Stimulated activated CD4-positive, alpha-beta T cell treated with anti-CD3 and anti-CD28 coated beads, TNF-alpha, amount 100 ng/mL, for 48 hours (primary cell): ENCODE data around the gene ZNRF2.

Source experiments
- DNase-seq, 3 donors: peaks; one replicate each; pipeline ENCODE4 v3.0.0-alpha.2; 2020; ENCODE audit warnings: low read depth in 3 of 3

The ZNRF2 gene

DNA sequence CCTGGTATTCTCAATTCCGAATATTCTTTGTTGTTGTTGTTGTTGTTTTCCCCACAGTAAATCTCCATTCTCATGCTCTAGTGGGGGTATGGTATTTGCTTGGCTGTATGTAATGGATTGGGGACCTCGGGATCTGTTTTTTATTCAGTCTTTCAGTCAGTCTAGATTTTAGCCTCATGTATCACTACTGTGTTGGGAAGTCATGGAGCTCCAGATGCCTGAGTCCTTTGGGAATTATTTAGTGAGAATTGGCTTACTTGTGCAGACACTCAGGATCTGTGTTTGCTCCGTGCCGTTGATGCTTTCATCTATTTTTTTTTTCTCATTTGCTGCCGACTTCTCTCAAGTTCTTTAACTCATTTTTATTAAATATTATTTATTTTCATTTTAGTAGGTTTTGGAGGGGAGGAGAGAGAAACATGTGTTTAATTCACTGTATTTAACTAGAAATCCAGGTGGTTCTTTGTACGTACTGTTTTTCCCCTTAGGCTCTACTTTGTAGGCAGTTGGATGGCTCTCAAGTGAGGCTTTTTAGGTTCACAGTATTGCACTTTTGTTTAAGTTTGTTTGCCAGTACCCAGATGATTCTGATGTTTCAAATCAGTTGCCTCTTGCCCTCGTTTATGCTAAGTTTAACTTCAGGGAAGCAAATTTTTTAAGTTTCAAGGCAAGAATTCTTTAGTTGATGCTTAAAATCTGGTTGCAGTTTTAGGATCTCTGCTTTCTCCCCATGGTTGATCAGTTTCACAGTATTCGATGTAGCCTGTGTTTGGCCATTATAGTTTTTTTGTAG is 36.9 kb downstream of the ZNRF2 start:
- DNase-seq = no peak

DNA sequence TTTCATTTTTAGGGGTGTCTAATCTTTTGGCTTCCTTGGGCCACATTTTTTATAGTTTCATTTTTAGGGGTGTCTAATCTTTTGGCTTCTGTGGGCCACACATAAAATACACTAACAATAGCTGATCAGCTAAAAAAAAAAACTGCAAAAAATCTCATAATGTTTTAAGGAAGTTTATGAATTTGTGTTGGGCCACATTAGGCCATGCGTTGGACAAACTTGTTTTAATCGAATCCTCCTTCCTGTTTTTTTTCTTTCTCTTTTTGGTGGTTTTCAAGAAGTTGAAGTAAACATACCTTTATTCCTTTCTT is 37.4 kb downstream of the ZNRF2 start:
- DNase-seq = no peak

DNA sequence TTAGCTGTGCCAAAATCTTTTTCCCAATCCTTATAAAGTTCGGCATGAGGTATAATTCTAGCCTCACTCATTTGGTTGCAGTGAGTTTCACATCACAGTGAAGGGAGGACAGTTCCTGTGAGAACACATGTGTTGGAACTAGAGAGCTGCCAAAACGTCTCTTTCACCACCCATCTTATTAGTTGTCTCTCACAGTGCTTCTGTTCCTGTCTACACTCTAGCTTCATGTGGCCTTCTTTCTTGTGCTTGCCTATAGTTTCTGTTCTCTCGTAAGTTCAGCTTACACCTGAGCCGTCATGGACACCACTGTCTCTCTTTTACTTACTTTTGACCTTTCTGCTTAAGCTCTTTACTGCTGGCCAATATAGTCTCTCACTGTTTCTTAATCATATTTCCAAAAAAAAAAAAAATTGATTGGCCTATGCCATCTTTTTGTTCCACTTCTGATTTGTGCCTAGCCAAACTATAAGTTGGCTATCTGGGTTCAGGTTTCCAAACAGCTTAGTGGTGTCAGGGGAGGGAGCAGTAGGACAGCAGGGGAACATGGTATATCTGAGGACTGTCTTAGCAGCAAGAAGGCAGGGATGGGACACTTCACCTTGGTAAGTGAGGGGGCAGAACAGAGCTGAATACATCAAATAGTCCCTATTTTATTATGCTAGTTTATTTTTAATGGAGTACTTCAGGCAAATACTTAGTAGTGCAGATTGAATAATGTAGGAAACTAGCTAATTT is 38.0 kb downstream of the ZNRF2 start:
- DNase-seq = no peak

DNA sequence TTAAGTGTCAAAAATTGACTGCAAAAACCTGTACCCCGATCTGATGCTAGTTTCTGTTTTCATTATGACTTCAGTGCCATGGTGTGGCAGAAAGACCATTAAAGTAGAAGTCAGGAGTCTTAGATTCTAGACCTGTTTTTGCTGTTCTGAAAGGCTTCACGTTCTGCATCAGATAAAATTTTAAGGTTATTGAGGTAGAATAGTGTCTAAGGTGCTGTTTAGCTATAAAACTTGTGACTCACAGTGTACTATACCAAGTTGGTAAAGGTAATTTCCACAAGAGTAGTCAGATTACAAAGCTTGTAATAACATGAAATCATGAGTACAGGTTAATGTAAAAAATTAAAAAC is 38.6 kb downstream of the ZNRF2 start:
- no peak for DNase-seq

DNA sequence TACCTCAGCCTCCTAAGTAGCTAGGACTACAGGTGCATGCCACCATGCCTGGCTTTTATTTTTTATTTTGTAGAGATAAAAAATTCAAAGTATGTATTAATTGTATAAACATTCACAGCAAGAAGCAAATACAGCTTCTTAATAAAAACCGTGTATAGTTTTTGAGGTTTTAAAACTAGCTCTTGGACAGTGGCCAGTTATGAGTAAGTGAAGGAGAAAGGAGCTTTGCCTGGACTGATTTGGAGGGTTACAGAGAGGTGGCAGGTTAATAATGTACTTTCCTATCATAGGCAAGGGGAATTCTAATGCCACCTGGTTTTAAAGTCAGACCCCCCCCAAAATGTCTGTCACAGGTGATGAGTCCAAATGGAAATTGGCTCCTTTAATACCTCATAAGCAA is 43.4 kb downstream of the ZNRF2 start:
- DNase-seq = no peak

DNA sequence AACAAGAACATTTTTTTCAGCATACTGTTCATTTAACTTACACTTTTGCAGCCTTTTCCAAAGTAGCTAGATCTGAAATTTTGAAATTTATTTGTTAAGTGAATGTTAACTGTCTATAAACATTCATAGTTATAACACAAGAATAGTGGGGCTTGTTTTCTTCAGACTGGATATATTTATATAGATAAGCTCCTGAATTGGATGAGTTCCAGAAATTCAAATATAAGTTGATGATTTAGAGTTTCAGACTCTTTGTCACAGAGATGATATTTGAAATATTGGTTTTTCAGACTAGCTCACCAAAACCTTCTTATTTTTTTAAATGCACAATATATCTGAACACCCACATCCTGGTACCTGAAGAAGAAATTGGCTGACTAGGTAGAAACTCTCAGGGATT is 44.0 kb downstream of the ZNRF2 start:
- no peak for DNase-seq

DNA sequence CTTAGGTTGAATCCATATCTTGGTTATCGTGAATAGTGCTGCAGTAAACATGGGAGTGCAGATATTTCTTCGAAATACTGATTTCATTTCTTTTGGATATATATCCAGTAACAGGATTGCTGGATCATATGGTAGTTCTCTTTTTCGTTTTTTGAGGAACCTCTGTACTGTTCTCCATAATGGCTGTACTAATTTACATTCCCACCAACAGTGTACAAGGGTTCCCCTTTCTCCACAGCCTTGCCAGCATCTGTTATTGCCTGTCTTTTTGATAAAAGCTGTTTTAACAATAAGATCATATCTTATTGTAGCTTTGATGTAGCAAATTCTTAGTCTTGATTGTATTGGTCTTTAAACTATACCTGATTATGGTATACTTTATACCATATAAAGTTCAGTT is 45.3 kb downstream of the ZNRF2 start:
- DNase-seq = no peak

DNA sequence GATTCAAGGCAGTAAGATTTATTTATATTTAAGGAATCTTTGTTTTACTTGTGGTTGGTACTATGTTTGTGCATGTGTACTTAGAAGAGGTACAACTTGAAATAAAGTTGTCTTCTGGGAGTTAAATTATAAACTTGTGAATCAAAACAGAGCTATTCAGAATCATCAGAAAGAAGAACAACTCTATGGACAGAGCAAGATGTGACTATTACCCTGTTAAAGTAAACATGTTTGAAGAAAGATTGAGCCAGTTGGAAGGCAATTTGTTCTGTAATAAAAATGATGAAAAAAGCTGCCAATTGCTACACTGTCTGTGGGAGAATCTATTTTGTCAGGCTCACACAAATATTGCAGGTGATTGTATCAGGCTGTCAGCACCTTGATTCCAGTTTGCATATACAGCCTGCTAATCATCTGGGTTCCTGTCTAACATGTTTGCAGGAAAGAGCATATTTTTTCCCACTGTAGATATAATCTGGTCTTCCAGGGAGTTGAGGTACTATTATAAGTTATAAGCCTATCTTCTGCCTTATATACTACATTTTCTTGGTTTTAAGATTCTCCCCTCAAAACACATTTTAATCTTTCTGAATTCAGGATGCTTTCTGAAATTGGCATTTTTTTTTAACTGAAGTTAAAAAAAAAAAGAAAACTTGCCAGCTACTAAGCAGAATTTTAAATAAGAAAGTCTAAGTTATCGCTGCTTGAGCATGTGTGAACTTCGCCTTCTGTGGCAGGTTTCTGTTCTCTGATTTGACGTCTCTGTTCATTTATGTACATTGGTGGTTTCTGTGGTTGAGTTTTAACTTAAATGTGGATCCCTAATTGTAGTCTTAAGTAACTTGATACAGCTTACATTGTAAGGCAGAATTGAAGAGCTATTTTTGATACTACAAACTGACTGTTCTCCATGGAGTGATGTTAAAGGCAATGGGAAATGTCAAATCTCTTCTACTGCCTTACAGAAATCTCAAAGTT is 46.0 kb downstream of the ZNRF2 start:
- DNase-seq = no peak

DNA sequence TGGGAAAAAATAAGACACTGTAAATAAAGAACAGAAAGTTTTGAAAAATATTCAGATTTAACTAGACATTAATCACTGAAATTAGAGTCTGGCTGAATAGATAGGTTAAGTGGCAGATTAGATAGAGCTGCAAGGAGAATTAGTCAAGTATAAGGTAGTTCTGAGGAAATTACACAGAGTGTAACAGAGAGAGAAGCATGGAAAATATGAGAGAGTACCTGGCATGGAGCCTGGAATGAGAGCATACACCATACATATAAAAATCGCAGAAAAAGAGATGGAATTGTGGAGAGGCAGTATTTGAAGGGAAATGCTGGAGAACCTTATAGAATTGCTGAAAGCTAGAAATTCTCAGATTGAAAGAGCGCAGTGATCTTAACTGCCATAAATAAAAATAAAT is 46.9 kb downstream of the ZNRF2 start:
- no peak for DNase-seq

DNA sequence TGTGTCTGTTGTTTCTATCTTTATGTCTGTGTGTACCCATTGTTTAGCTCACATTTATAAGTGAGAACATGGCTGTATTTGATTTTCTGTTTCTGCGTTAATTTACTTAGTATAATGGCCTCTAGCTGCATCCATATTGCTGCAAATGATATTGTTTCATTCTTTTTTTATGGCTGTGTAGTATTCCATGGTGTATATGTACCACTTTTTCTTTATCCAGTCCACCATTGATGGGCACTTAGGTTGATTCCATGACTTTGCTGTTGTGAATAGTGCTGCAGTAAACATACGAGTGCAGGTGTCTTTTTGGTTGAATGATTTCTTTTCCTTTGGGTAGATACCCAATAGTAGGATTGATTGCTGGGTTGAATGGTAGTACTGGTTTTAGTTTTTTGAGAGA is 48.2 kb downstream of the ZNRF2 start:
- DNase-seq = no peak

DNA sequence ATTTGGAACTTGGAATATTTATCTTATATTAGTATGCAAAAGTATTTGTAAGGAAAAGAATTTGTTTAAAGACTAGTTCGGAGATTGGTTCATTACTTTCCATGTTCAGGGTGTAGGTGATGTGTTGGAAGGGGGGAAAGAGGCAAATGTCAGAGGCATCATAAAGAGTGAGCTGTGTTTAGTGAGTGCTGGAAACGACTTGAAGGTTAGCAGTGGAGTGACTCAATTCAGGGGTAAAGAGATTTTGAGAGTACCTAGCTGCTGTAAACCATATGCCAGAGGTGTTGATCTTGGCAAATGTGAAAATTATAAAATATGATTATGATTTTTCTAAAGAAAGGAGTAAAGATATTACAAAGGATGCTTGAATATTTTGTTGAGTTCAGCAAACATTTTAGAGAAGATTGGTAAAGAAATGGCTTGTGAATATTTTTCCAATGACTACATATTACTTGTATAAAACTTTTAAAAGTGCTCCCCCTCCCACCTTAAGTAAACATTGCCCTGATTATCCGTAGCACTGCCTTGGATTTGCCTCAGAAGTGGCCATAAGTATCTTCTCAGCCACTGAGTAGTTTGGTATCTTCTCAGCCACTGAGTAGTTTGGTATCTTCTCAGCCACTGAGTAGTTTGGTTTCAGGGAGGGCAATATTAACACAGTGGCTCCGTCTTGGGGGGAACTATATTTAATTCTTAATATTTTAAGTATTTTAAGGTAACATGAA is 51.5 kb downstream of the ZNRF2 start:
- no peak for DNase-seq

DNA sequence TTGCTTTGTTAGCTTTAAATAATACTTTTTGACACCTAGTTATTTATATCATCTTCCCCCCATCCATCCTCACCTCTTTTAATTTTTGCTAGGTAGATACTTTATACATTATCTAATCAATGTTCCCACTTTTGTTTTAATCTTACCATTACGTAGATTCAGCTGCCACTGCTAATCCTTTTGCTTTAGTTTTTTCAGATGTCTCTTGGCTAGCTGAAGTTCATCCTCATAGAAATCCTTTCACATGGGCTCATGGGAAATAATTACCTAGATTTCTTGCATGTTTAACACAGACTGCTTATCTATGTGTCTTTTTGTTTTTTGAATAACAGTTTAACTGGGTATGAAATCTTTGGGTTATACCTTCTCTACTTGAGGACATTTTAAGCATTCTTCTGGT is 60.1 kb downstream of the ZNRF2 start:
- DNase-seq = no peak

DNA sequence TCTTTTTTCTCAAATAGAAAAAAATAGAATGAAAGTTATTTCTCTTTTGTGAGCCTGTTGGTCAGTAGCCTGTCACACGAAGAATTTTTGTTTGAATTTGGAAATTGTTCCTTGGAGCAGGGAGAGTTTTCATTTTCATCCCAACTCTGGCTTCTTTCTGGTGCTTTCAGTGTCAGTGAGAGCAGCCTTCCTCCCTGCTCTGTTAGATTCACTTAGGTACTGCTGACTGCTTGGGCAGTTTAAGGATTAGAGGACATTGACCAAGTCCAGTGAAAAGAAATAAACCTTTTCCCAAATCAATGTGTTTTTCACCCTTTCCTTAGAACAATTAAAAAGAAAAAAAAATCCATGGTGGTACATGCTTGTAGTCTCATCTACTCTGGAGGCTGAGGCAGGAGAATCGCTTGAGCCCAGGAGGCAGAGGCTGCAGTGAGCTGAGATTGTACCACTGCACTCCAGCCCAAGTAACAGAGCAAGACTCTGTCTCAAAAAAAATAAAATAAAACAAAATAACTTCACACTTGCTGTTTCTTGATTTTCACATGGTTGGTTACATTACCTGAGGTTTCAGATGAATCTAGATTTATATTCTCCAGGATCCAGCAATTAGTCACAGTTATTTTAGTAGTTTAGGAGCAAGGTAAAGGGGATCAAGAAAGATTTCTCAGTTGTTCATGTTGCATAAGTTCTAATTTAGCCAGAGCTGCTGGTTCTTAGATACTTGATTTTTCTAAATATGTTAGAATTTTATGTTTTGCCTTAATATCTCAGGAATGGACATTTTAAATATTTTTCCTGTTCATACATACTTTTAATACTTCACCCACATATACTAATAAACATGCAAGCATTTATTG is 63.1 kb downstream of the ZNRF2 start:
- no peak for DNase-seq

DNA sequence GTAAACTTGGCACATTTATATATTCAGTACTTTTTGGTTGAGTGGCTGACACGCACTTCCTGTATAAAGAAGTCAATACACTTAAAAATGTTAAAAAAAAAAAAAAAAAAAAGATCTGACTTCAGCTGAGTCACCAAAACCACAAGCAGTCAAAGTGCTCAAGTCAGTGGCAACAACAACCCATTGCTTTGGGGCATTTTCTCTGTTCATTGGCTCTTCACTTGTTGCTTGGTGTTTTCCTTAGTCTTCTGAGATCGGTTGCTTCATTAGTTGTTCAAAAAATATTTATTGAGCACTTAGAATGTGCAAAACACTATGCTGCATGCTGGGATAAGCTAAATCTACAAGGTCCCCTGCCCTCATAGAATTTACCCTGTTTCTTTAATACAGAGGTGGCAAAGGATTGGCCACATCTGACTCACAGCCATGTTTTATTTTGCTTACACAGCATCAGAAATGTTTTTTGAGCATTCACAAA is 63.7 kb downstream of the ZNRF2 start:
- peak in 1 of 3 donors; percentile 22 for DNase-seq

DNA sequence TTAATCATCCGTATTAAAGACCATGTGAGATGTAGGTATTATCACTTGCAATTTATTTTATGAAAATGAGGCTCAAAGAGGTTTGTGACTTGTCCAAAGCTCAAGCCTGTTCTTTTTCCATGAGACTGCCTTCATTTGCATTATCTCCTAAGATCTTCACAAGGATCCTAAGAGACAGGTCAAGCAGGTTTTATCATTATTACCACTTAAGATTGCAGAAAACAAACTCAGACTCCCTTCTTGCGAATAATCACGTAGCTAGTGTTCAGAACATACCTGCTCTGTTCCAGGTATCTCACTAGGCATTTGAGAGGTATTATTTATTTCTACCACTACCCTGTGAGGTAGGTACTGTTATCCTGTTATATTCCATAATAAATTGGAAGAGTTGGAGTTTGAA is 64.8 kb downstream of the ZNRF2 start:
- DNase-seq = no peak

DNA sequence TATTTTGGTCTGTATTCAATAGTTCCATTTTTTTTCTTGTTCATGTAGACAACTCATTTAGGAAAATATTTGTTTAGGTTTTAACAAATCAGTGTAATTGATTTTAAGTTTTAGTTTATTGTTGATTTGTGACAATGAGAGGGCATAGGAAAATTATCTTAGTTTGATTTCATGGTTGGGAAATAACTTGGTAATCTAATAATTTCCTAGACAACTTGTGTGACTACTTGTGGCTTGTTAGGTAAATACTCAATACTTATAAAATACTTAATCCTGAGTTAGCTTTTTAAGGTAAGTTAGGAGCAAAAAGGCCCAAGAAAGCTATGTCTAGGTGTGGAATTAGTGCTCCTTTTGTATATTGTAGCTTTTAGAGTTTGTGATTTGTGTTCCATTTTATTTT is 65.4 kb downstream of the ZNRF2 start:
- no peak for DNase-seq

DNA sequence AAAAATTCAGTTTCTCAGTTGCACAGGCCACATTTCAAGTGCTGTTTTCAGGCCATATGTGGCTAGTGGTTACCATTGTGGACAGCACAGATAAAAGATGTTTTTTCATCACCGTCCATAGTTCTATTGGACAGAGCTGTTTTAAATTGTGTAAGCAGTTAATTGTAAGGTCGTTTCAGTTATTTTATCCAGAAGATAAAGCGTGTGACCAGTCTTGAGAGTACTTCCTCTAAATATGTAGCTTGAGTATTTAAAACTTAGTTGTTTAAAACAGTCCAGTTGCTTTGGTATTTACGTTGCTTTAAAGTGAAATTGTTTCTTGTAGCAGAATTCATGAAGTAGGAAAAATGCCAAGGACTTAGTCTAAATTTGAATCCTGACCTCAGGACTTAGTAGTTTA is 66.9 kb downstream of the ZNRF2 start:
- DNase-seq = no peak

DNA sequence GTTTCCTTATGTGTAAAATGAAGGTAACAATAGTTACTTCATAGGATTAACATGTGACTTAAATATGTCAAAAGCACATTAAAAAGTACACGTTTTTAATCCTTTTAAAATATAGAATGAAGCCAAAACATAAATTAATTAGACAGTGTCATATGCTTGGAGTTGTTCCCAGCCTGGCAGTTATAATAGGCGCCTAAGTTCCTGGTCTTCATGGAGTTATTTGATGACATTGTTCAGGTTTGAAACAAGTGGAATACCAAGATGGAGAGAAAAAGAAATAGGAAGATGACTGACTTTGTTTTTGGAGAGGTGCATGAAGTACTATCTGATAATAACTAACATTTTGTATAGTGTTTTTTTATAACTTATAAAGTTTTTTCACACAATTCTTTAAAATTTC is 67.3 kb downstream of the ZNRF2 start:
- no peak for DNase-seq

DNA sequence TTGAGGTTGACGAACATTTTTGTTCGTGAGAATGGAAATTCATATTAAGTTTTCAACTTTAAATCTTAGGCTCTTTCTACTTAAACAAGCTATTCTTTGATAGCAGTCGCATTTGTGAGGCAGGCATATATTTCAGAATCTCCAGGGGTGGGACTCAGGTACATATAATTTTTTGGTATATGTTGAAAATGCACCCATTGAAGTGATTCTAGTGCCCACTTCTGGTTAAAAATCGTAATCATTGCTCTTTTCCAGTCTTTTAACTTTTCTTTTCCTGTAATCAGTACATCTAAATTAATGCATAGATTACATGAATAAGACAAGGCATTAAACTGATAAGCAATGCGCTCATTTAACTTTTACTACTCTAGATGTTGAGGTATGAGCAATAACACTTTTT is 67.8 kb downstream of the ZNRF2 start:
- no peak for DNase-seq

DNA sequence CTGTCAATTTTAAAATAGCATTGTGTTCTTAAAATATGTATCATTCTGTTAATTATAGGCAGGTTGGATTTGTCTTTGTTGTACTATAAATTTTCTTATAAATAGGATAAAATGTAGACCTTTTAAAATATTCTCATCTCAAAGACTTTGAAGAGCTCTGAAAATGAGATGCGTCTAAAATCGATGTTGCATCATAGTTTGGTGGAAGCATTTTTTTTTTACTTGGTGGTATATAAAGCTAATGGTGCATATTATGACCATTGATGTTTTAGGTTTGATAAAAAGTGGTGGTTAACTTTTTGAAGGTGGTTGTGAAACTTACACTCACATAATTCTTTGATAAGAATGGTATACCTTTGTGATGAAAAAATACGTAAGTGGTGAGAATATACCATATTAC is 69.1 kb downstream of the ZNRF2 start:
- DNase-seq = no peak
